HG03521 (cell line): ENCODE measurements around the gene PXYLP1.

Experiments used
- ATAC-seq: cut with Tn5 transposase; IDR thresholded peaks from one replicate; pipeline ENCODE4 v1.9.1; 2021; ENCODE audit warnings: mild to moderate bottlenecking, moderate library complexity; ENCODE audit not compliant: unreplicated experiment

PXYLP1 gene

GRCh38 chr3:141271279-141272030, 39.8 kb downstream of the PXYLP1 start:
- no peak for ATAC-seq

- no peak for ATAC-seq
These were observed 41.5 kb downstream of the PXYLP1 start for GRCh38 chr3:141272906-141273662.

- no peak for ATAC-seq
These were observed 42.2 kb downstream of the PXYLP1 start for GRCh38 chr3:141273700-141274410.

GRCh38 chr3:141274411-141275031, 42.9 kb downstream of the PXYLP1 start:
- ATAC-seq: no peak

- ATAC-seq: no peak
These were observed 43.4 kb downstream of the PXYLP1 start for GRCh38 chr3:141275032-141275422.

- ATAC-seq: no peak
These were observed 43.9 kb downstream of the PXYLP1 start for GRCh38 chr3:141275511-141275910.

GRCh38 chr3:141275973-141276372, 44.3 kb downstream of the PXYLP1 start:
- no peak for ATAC-seq

- ATAC-seq: no peak
These were observed 44.8 kb downstream of the PXYLP1 start for GRCh38 chr3:141276398-141276797.

- ATAC-seq: no peak
These were observed 45.8 kb downstream of the PXYLP1 start for GRCh38 chr3:141277451-141277850.

GRCh38 chr3:141278196-141279076, 46.8 kb downstream of the PXYLP1 start:
- no peak for ATAC-seq

- ATAC-seq: peak; percentile 47
These were observed 47.7 kb downstream of the PXYLP1 start for GRCh38 chr3:141279077-141279967.

GRCh38 chr3:141280086-141280485, 48.5 kb downstream of the PXYLP1 start:
- ATAC-seq: no peak

GRCh38 chr3:141280690-141281089, 49.1 kb downstream of the PXYLP1 start:
- ATAC-seq: no peak

- no peak for ATAC-seq
These were observed 53.9 kb downstream of the PXYLP1 start for GRCh38 chr3:141285570-141285969.

- no peak for ATAC-seq
These were observed 55.2 kb downstream of the PXYLP1 start for GRCh38 chr3:141286856-141287255.

- no peak for ATAC-seq
These were observed 55.7 kb downstream of the PXYLP1 start for GRCh38 chr3:141287326-141287725.

- ATAC-seq: no peak
These were observed 56.8 kb downstream of the PXYLP1 start for GRCh38 chr3:141288336-141288990.

- ATAC-seq: no peak
These were observed 57.7 kb downstream of the PXYLP1 start for GRCh38 chr3:141289228-141289772.
